GM10266 (cell line): ENCODE results near the gene IFIT1B.
A peak's percentile ranks its signal among the peaks of the same experiment; 100 is the strongest.

ENCODE experiments used
- DNase-seq: peaks from one replicate; pipeline ENCODE4 v3.0.0; 2012; ENCODE audit errors: extremely low spot score
- CTCF ChIP-seq: IDR thresholded peaks from 2 replicates; pipeline ENCODE4 v1.5.1; 2012; ENCODE audit warnings: mild to moderate bottlenecking, low read depth; ENCODE audit not compliant: control insufficient read depth, insufficient read depth; ENCODE audit errors: missing control alignments

IFIT1B gene

GRCh38 chr10:89362929-89363328, 14.9 kb upstream of the IFIT1B start:
- TF ChIP-seq CTCF, result no peak
- no peak for DNase-seq

GRCh38 chr10:89363729-89364442, 14.0 kb upstream of the IFIT1B start:
- no peak for TF ChIP-seq CTCF
- DNase-seq, result peak; percentile 19

DNA sequence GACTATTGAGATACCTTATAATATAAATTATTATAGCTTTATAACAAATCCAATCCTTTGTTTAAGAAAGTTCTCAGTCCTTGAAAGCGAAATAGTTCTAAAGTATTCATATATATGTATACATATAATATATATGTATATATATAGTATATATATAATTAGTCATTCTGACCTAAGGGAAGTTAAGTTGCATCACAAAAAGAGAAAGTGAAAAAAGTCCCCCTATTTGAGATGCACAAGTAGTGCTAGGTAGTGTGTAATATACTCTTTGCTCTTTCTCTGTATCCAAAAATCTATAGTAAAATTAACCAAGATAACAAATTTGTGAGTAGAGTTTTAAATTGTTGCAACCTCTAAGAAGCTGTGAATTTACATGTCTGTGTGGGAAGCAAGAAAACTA, 13.3 kb upstream of the IFIT1B start:
- no peak for DNase-seq
- TF ChIP-seq CTCF, result no peak

GRCh38 chr10:89367529-89367928, 10.3 kb upstream of the IFIT1B start:
- no peak for TF ChIP-seq CTCF

DNA sequence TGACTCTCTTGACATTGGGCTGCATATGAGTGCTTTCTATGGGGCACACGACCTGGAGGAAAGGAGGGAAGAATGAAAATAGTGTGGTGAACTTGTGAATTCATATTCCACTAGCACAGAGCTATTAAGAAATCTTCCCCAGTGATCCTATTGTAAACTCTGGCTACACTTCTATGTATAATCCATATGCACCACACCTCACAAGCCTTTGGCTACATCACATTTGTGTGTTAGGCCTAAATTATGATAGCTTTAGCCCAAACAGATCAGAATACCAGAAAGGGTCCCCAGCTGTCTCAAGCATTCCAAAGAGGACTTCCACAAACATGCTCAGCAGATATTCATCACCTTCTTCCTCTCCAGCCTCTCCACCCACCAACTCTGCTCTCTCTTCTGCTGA, 9.7 kb upstream of the IFIT1B start:
- no peak for TF ChIP-seq CTCF
- no peak for DNase-seq

More at GRCh38 chr10:89367529-89367928, 10.3 kb upstream of the IFIT1B start:
- DNase-seq, result peak; percentile 65

GRCh38 chr10:89369156-89370105, 8.4 kb upstream of the IFIT1B start:
- TF ChIP-seq CTCF, result peak; percentile 61
- DNase-seq, result peak; percentile 45
